Measurements from ENCODE around the gene TMSB15B.
"Not testable (repeated sequence)": the region's sequence is repeated elsewhere in the genome, so short reads cannot be mapped to it uniquely, and the experiment has no call there.

TMSB15B gene

DNA sequence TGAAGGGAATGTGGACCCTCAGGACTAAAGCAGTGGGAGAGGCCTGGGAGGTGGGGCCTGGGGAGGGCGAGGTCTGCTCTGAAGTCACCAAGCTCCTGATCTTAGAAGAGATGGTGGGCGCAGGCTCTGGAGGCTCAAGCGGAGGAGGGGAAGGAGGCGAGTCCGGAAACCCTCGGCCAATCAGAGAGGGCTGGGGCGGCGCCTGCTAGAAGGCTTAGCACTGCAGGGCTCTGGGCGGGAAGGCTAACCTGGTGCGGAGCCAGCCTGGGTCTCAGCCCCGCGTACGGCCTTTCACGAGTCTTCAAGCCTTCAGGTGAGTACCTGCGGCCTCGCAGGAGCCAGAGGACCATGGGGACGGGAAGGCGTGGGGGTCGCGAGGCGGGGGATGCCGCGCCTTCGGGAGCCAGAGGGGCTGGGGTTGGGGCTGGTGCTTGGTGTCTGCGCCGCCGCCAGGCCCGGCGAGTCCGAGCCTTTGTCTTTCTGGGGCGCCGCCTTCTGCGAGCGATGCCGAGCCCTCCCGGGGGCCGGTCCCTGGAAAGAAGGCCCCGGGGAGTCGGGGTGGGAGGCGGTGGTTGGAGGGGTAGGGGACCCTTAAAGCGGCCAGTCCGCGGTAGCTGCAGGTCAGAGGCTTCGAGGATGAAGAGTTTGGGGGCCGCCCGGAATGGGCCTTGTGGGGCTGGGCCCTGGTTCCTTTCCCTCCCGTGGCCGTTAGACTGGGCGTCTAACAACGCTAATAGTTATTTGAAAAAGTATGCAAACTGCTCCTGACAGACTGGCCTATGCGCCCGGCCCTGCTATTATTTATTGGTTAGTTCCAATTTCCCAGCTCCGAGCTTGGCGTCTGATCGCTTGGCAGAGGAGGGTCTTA, at the start of gene TMSB15B:
TSS of gene TMSB15B (plus strand) at position 217 of the 868 bp plus-strand sequence.
- not testable (repeated sequence) for H3K9ac ChIP-seq (ENCODE audit: low read length); H3K27me3 ChIP-seq (replicated peaks; ENCODE audit: control insufficient read depth, insufficient read depth, low read length); H3K4me3 ChIP-seq (ENCODE audit: low read length); H3K36me3 ChIP-seq (ENCODE audit: control insufficient read depth, insufficient read depth, low read length, severe bottlenecking); H3K4me1 ChIP-seq (ENCODE audit: control insufficient read depth, insufficient read depth, low read length); H3K9me3 ChIP-seq (ENCODE audit: control insufficient read depth, low read length); DNase-seq (ENCODE audit: low read depth)

DNA sequence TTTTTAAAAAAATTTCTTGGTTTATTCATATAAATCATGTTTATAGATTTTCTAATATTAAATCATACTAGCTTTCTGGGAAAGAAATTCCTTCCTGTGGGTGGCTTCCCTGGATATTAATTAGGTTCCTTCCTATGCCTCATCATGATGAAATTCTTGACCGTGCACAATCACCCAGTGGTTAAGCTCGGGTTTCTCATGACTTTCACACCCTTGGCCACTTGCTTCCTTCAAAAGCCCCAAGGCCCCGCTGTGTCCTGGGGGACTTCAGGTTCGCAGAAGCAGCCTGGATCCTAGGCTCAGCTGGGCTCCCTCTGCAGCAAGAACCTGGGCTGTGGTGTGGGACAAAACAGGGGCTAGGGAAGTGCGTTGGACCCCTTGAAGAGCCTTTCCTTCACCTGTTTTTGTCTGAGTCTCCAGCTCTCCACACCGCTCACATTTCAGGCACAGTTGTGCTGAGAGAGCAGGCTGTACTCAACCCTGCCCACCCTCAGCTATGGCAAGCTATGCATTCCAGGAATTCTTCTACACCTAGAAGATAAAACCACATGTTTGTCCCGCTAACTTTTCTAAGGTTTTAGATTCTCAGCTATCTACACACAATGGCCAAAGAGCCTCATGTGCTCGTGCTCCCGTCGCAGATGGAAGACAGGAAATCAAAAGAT, 48.9 kb upstream of the TMSB15B start:
- no peak for DNase-seq (ENCODE audit: low read depth)
- Histone ChIP-seq H3K4me3 (ENCODE audit: low read length) (no peak overlapping the region), H3K4me1 (ENCODE audit: control insufficient read depth, insufficient read depth, low read length) (no peaks in the 10 kb centered on the region), H3K36me3 (ENCODE audit: control insufficient read depth, insufficient read depth, low read length, severe bottlenecking) (no peaks in the 10 kb centered on the region), H3K9me3 (ENCODE audit: control insufficient read depth, low read length) (no peaks in the 10 kb centered on the region), H3K27me3 (replicated peaks; ENCODE audit: control insufficient read depth, insufficient read depth, low read length) (peaks cover 4% of the 10 kb centered on the region), H3K9ac (ENCODE audit: low read length) (no peak overlapping the region)

DNA sequence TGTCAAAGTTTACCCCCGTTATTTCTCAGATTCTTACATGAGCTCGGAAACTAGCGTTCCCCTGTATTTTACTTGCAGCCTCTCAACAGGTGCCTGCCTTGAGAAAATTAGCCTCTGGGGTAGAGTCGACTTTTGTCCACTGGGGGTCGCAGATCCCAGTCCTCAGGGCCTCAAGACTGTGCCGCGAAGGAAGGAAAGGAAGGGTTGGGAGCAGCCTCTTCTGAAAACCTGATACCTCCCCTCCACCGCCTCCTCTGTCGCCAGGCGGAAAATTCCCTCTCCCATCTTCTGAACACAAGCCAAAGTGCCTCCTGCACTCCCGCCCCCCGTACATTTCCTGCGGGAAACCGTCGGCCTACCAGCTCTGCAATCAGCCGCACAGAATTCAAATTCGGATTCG, 44.4 kb upstream of the TMSB15B start:
- no peaks in the 10 kb centered on the region for H3K36me3 ChIP-seq (ENCODE audit: control insufficient read depth, insufficient read depth, low read length, severe bottlenecking)
- DNase-seq (ENCODE audit: low read depth) = peak; percentile 77
- no peak overlapping the region for H3K9ac ChIP-seq (ENCODE audit: low read length)
- H3K4me1 ChIP-seq (ENCODE audit: control insufficient read depth, insufficient read depth, low read length) = no peaks in the 10 kb centered on the region
- H3K4me3 ChIP-seq (ENCODE audit: low read length) = peak overlapping the region; percentile 80
- peaks cover 4% of the 10 kb centered on the region for H3K9me3 ChIP-seq (ENCODE audit: control insufficient read depth, low read length)
- H3K27me3 ChIP-seq (replicated peaks; ENCODE audit: control insufficient read depth, insufficient read depth, low read length) = peaks cover 9% of the 10 kb centered on the region

DNA sequence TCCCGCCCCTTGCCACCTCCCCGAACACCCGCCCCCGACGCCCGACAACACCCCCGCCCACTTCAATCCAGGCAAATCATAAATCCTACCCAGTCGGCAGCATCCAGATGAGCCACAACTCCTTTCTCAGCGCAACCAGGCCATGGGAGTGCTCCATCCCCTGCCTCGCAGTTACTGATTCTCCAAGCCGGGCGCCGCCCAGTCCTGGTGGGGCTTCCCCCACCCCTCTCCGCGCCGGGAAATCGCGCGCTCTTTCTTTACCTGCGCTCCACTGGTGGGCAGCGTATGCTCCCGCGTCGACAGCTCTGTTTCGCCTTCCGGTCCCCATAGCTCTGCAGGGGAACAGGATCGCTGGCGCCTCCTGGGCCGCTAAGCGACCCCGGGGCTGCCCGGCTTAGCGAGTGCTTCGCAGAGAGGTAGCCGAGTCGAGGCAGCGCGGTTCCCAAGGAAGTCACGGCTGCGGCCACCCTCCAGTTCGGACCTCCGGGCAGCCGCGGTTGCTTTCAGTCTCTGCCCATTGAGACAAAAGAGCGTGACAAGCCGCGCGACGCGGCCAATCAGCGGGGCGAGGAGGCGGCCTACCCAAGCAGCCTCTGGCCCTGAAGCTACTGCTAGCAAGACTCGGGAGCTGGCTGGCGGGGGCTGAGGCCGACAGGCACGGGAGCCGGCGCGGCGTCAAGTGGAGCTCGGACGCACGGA, 43.7 kb upstream of the TMSB15B start:
- no peaks in the 10 kb centered on the region for H3K36me3 ChIP-seq (ENCODE audit: control insufficient read depth, insufficient read depth, low read length, severe bottlenecking)
- H3K4me3 ChIP-seq (ENCODE audit: low read length) = peak overlapping the region; percentile 80
- H3K27me3 ChIP-seq (replicated peaks; ENCODE audit: control insufficient read depth, insufficient read depth, low read length) = peaks cover 9% of the 10 kb centered on the region
- DNase-seq (ENCODE audit: low read depth) = peak; percentile 76
- peaks cover 4% of the 10 kb centered on the region for H3K9me3 ChIP-seq (ENCODE audit: control insufficient read depth, low read length)
- H3K9ac ChIP-seq (ENCODE audit: low read length) = peak overlapping the region; percentile 81
- no peaks in the 10 kb centered on the region for H3K4me1 ChIP-seq (ENCODE audit: control insufficient read depth, insufficient read depth, low read length)

GRCh38 chrX:103919270-103919637, 43.2 kb upstream of the TMSB15B start:
- peaks cover 9% of the 10 kb centered on the region for H3K27me3 ChIP-seq (replicated peaks; ENCODE audit: control insufficient read depth, insufficient read depth, low read length)
- peaks cover 4% of the 10 kb centered on the region for H3K9me3 ChIP-seq (ENCODE audit: control insufficient read depth, low read length)
- peak; percentile 62 for DNase-seq (ENCODE audit: low read depth)
- peak overlapping the region; percentile 81 for H3K9ac ChIP-seq (ENCODE audit: low read length)
- no peaks in the 10 kb centered on the region for H3K4me1 ChIP-seq (ENCODE audit: control insufficient read depth, insufficient read depth, low read length)
- peak overlapping the region; percentile 80 for H3K4me3 ChIP-seq (ENCODE audit: low read length)
- no peaks in the 10 kb centered on the region for H3K36me3 ChIP-seq (ENCODE audit: control insufficient read depth, insufficient read depth, low read length, severe bottlenecking)

DNA sequence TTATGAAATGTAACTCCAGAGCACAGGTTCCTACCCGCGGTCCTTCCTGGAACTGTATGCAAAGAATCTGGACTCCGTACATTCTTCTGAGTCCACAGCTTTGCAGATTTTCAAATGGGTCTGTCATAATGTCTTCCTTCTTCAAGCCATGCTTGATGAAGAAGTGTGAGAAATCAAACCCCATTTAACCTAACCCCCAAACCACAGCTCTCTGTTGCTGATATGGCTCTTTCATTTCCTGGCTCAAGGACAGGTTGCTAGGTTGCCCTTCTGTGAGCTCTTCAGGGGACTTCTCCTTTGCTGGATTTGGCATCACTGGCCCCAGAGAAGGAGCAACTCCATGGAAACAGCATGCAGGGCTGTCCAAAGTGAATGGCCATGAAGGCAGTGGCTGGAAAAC, 41.9 kb upstream of the TMSB15B start:
- DNase-seq (ENCODE audit: low read depth); H3K4me3 ChIP-seq (ENCODE audit: low read length); H3K27me3 ChIP-seq (replicated peaks; ENCODE audit: control insufficient read depth, insufficient read depth, low read length); H3K4me1 ChIP-seq (ENCODE audit: control insufficient read depth, insufficient read depth, low read length); H3K9ac ChIP-seq (ENCODE audit: low read length); H3K36me3 ChIP-seq (ENCODE audit: control insufficient read depth, insufficient read depth, low read length, severe bottlenecking); H3K9me3 ChIP-seq (ENCODE audit: control insufficient read depth, low read length): not testable (repeated sequence)

DNA sequence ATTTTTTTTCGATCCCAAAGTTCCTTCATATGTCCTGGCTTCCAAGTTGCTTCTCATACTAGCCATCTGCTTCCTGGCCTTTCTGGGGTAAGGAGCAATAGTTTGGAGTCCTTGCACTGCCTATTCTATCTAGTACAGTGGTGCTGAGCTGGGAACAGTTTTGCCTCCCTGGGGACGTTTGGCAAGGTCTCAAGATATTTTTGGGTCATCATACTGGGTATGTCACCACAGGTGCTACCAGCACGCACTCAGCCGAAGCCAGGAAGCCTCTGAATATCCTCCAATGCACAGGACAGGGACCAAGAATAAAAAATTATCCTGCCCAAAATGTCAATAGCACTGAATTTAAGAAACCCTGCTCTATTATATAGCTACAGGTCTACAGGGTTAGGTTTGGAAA, 35.4 kb upstream of the TMSB15B start:
- Histone ChIP-seq H3K27me3 (replicated peaks; ENCODE audit: control insufficient read depth, insufficient read depth, low read length) (peaks cover 4% of the 10 kb centered on the region), H3K4me1 (ENCODE audit: control insufficient read depth, insufficient read depth, low read length) (no peaks in the 10 kb centered on the region), H3K4me3 (ENCODE audit: low read length) (no peak overlapping the region), H3K9ac (ENCODE audit: low read length) (no peak overlapping the region), H3K9me3 (ENCODE audit: control insufficient read depth, low read length) (no peaks in the 10 kb centered on the region), H3K36me3 (ENCODE audit: control insufficient read depth, insufficient read depth, low read length, severe bottlenecking) (no peaks in the 10 kb centered on the region)
- no peak for DNase-seq (ENCODE audit: low read depth)

GRCh38 chrX:103927633-103928032, 34.8 kb upstream of the TMSB15B start:
- H3K4me3 ChIP-seq (ENCODE audit: low read length) = no peak overlapping the region
- no peaks in the 10 kb centered on the region for H3K9me3 ChIP-seq (ENCODE audit: control insufficient read depth, low read length)
- DNase-seq (ENCODE audit: low read depth) = no peak
- H3K9ac ChIP-seq (ENCODE audit: low read length) = no peak overlapping the region
- H3K36me3 ChIP-seq (ENCODE audit: control insufficient read depth, insufficient read depth, low read length, severe bottlenecking) = no peaks in the 10 kb centered on the region
- H3K27me3 ChIP-seq (replicated peaks; ENCODE audit: control insufficient read depth, insufficient read depth, low read length) = peaks cover 4% of the 10 kb centered on the region
- H3K4me1 ChIP-seq (ENCODE audit: control insufficient read depth, insufficient read depth, low read length) = no peaks in the 10 kb centered on the region

GRCh38 chrX:103932133-103932532, 30.3 kb upstream of the TMSB15B start:
- Histone ChIP-seq H3K36me3 (ENCODE audit: control insufficient read depth, insufficient read depth, low read length, severe bottlenecking) (no peaks in the 10 kb centered on the region), H3K27me3 (replicated peaks; ENCODE audit: control insufficient read depth, insufficient read depth, low read length) (peaks cover 2% of the 10 kb centered on the region), H3K4me1 (ENCODE audit: control insufficient read depth, insufficient read depth, low read length) (no peaks in the 10 kb centered on the region), H3K4me3 (ENCODE audit: low read length) (no peak overlapping the region), H3K9me3 (ENCODE audit: control insufficient read depth, low read length) (no peaks in the 10 kb centered on the region), H3K9ac (ENCODE audit: low read length) (no peak overlapping the region)
- no peak for DNase-seq (ENCODE audit: low read depth)

GRCh38 chrX:103940257-103940656, 22.2 kb upstream of the TMSB15B start:
- H3K4me3 ChIP-seq (ENCODE audit: low read length); H3K9me3 ChIP-seq (ENCODE audit: control insufficient read depth, low read length); DNase-seq (ENCODE audit: low read depth); H3K4me1 ChIP-seq (ENCODE audit: control insufficient read depth, insufficient read depth, low read length); H3K9ac ChIP-seq (ENCODE audit: low read length); H3K36me3 ChIP-seq (ENCODE audit: control insufficient read depth, insufficient read depth, low read length, severe bottlenecking): not testable (repeated sequence)
- peaks cover 11% of the 10 kb centered on the region for H3K27me3 ChIP-seq (replicated peaks; ENCODE audit: control insufficient read depth, insufficient read depth, low read length)

- Histone ChIP-seq H3K4me1 (ENCODE audit: control insufficient read depth, insufficient read depth, low read length) (no peaks in the 10 kb centered on the region), H3K36me3 (ENCODE audit: control insufficient read depth, insufficient read depth, low read length, severe bottlenecking) (no peaks in the 10 kb centered on the region), H3K9ac (ENCODE audit: low read length) (no peak overlapping the region), H3K4me3 (ENCODE audit: low read length) (no peak overlapping the region), H3K9me3 (ENCODE audit: control insufficient read depth, low read length) (no peaks in the 10 kb centered on the region), H3K27me3 (replicated peaks; ENCODE audit: control insufficient read depth, insufficient read depth, low read length) (peaks cover 11% of the 10 kb centered on the region)
- DNase-seq (ENCODE audit: low read depth) = peak; percentile 33
Observed at GRCh38 chrX:103941201-103941975, 21.0 kb upstream of the TMSB15B start.

Data from adipocyte (in vitro differentiated cells).